Midbrain (tissue), 1 donor: Measurements from ENCODE around the gene CHD9.
A peak's percentile ranks its signal among the peaks of the same experiment; 100 is the strongest.
"Not testable (repeated sequence)": the region's sequence is repeated elsewhere in the genome, so short reads cannot be mapped to it uniquely, and the experiment has no call there.

ENCODE experiments used
- DNase-seq: peaks from one replicate; lab custom pipeline; 2025; lab: John Stamatoyannopoulos, UW

Gene CHD9

DNA sequence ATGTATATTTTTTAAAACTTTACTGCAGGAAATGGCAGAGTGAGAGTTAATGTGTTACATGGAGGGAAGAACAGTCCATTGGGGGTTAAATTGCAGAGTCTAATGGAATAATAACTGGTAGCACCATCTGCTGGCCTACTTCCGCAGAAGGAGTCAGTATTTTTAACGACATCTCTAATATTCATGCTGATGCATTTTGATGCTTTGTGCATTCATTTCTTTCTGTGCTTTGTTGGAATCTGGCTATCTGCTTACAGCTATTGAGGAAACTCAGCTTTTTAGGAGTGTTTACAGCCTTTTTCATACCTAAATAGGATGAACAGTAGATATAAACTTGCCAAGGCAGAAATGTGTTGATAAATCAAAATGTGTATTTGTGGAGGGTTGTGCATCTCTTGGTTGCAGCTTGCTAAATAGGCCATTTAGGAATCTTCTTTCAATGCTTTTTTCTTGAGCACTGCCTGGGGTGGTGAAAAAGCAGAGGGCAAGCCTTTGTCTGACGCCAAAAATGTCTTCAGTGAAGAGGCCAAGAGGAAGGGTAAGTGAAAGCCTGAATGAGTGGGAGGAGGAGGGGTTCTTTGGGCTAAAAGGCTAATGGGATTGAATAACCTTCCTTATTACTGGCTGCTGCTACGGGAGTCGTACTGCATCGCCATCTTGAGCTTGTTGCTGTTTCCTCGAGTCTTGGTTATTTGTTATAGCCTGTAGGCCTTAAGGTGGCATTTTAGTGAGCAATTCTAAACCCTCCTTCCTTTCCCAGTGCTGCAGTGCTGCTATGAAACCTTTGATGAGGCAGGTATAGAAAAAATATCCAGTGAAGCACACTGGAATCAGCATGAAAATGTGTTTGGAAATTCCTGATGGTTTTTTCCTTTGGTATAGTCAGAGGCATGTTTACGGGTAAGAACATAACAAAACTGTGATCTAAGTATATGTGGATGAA, 153.3 kb downstream of the CHD9 start:
- peak; percentile 88 for DNase-seq

DNA sequence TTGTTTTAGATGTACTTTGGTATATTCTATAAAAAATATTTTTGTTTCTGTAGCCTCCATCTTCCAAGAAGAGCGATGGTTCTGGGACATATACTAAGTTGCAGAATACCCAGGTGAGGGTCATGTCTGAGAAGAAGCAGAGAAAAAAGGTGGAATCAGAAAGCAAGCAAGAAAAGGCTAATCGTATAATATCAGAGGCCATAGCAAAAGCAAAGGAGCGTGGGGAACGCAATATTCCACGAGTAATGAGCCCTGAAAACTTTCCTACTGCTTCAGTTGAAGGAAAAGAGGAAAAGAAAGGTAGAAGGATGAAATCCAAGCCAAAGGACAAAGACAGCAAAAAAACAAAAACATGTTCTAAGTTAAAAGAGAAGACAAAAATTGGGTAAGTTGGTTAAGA, 154.6 kb downstream of the CHD9 start:
- DNase-seq = peak; percentile 8

DNA sequence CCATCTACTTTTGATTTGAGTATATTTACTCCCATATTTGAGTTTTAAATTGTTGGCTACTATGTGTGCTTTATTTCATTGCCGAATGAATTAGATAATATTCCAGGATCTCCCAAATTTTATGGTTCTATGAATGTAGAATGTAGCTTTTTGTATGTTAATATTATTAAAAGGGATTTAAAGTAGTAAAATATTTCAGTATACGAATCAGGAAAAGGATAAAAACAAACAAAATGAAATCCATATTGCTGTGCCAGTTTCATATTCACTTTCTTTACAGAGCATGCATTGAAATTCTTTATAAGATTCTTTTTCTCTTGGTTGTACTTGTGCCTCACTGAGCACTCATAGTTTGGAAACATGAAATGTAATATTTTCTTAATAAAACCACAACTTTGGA, 155.1 kb downstream of the CHD9 start:
- DNase-seq = no peak

DNA sequence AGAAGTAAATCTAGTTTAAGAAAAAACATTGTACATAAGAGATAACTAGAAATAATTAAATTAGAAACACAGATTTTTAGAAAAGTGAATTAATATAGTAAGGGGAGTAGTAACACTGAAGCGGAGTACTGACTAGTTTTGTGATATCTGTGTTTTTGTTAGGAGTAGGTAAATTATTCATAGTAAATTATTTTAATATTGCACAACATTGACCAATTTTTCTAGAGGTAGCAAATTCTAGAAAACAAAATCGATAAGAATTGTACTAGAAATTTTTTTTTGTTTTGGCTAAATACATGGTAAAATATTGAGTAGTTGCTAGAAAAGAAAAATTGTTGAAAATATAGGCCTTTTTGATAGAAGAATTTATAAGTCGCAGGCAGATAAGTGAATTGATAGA, 156.5 kb downstream of the CHD9 start:
- DNase-seq = no peak

DNA sequence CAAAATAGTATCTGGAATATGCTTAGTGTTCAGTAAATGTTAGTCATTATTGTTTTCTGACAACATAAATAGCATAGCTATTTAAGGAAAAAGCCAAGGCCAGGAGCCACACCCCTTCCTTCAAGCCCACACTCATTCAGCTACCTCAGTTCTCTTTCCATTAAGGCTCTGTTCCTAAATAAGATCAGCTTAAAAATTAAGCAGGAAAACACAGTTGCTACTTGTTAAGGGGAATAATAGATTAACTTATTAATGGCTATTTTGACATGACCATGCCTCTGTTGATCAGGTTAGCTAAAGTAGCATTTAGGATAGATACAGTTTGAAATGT, 158.1 kb downstream of the CHD9 start:
- no peak for DNase-seq

DNA sequence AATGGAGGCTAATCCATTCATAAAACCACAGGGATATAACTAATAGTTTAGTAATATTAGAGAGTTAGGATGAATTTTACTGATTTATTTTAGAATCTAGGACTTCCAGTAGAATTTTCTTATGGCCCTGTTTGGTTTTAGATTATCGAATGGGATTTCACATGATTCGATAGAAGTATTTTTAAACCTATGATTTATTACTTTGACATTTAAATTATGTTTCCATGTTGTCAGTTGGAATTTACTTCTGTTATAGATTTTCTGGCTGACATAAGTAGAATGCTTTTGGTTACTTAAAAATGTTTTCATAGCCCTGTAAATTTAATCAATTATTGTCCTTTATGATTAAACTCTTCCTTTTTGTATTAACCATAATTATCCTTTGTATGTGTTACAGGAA, 158.8 kb downstream of the CHD9 start:
- no peak for DNase-seq

DNA sequence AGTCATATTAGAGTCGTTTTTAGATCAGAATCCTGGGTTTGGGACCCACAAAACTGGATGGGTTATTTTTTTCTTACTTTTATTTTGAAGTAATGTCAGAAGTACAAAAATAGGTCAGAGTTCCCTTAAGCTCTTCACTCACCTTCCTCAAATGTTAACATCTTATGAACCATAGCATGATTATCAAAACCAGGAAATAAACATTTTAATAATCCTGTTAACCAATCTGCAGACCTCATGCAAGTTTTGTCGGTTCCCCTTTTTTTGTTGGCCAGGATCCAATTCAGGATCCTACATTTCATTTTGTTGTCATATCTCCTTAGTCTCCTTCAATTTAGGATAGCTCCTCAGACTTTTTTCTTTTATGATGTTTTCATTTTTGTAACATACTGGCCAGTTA, 162.0 kb downstream of the CHD9 start:
- DNase-seq = no peak

DNA sequence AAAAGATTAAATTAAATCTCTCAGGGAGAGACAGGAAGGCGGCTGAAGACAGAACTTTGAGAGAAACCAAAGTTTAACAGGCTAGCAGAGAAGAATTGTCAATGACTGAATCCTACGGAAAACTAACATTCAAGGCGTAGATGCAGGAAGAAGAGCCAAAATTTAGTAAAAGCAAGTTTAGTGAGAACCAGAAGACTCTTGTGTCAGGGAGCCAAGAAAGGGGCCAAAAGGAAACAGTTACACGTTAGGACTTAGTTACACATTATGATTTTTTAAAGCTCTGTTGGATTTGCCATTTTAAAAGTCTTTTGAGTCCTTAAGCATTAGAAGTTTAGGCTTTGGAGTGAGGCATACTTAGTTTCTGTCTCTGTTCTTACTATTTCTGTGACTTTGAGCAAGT, 164.6 kb downstream of the CHD9 start:
- peak; percentile 10 for DNase-seq

DNA sequence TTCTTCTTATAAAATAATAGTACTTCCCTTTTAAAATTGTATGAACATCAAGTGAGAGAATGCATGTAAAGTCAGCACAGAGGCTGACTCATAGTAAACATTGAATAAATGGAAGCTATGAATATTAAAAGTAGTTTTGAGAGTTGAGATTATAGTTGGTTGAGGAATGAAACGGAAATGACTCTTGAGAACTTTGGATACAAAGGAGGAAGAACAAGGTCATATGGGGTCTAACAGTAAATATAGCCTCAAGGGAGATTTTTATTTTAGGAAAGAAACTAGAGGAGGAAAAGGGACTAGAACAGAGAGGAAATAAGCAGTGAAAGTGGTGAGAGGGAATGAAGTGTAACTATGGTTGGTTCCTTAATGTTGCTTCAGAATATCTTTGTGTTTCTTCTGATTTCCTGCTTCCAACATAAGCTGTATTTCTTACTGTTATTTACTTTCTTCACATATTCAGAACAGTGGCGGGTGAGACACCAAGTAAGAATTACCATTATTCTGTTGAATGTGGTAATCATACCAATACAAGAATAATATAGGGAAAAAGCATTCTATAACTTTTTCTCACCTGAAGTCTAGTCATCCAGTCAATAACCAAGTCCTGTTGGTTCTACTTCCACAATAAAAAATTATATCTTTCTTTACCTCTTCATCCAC, 165.1 kb downstream of the CHD9 start:
- no peak for DNase-seq

DNA sequence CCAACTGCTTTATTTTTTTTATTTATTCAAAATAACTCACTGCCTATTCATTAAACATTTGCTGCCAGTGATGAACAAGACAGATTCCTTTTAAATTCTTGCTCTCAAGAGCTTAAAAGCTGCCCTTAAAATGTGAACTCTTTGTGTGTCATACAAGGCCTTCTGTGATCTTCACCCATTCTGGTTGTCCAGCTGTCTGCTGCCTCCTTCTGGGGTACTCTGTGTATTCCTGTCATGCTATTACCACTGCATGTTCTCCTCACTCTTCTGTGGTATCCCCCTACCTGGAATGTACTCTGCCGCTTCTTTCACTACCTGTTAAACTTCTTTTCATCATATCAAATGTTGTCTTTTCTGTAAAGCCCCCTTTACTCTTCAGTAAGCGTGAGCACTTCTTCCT, 165.8 kb downstream of the CHD9 start:
- DNase-seq = no peak

DNA sequence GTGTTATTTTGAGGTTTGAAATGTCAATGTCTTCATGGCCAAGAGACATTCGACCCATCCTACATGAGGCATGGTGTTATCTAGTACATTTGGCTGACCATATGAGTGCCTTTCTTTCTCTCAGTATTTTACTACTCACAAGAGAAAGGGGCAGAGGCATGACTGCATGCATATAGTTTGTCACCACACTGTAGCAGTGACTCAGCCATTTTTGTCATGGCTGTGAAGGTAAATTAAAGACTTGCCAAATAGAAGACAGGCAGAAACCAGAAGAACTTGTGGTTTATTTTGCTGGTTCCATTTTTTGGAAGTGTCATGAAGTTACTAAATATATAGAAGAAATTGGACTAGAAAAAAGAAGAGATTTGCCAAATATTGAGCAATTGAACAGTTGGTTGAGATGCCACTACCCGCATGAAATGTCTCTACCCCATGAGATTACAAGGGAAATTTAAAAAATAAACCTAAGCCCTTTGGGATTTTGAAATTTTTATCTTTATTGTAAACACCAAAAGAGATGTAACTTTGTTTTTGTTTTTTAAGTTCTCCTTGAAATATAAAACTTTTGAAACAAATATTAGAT, 170.3 kb downstream of the CHD9 start:
- DNase-seq = no peak

DNA sequence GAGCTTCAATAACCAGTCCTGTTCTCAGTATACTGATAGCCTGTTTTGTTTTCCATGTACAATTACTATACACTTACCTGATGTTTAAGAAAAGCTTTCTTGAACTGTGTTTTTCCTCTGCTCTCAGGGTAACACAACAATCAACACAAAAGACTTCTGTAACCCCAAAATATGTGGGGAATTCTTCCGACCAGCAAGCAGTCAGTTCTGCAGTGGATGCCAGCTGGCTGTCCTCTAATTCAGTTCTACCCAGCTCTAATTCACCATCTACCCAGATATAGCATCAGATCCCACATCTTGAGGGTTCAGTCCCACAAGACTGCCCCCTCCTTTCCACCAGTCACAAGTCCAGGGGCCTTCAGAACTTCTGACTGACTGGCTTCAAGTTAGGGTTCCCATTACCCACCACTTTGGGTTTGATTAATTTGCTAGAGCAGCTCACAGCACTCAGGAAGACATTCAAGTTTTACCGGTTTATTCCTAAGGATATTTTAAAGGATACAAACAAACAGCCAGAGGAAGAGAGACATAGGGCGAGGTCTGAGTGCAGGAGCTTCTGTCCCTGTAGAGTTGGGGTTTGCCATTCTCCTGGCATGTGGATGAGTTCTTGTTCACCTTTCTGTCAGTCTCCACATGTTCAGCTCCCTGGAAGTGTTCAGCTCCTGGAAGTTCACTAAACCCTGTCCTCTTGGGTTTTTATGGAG, 178.2 kb downstream of the CHD9 start:
- DNase-seq = no peak

DNA sequence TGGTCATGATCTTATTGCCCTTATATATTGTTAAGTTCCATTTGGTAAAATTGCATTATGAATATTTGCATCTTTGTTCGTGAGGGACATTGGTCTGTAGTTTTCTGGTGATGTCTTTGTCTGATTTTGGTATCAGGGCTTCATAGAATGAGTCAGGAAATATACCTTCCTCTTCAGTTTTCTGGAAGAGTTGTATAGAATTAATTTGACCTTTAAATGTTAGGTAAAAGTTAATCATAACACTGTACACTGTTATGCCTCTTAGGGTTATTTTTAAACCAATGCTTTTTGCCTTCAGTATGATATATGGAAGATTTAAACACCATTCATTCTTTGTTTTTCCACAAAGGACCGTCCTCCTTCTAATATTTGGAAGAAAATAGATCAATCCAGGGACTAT, 180.0 kb downstream of the CHD9 start:
- no peak for DNase-seq

DNA sequence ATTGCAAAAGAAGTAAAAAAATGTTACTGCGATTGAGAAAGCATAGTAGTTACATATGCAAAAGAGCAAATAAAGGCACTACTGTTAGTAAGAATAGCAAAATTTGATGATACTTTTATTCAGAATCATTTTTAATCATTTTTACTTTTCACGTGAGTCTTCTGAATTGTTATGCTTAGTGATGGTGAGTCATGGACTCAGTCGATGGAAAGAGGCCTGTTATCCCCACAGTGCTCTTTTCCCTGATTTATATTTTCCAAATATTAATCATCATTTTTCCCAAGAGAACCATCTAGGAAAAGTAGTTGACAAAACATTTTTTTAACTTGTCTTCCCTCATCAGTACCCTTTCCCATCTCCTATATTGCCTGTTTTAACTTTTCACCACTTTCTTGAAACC, 181.1 kb downstream of the CHD9 start:
- DNase-seq = no peak

DNA sequence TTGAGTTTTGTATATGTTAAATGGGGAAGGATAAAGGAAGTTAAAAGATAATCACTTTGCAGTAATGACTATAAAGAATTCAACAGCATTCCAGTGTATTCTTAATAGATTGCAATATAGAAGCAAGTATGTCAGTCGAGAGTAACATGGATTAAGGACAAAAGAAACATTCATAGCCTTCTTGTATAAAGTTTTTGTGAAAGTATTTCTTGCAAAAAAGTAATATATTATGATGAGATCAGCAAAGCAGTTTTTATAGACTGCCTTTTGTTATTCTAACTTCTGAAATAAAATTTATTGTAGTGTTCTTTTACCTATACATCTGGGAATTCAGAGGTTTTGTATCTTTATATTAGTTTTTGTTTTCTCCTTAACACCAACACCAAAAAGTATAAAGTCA, 194.5 kb downstream of the CHD9 start:
- no peak for DNase-seq

DNA sequence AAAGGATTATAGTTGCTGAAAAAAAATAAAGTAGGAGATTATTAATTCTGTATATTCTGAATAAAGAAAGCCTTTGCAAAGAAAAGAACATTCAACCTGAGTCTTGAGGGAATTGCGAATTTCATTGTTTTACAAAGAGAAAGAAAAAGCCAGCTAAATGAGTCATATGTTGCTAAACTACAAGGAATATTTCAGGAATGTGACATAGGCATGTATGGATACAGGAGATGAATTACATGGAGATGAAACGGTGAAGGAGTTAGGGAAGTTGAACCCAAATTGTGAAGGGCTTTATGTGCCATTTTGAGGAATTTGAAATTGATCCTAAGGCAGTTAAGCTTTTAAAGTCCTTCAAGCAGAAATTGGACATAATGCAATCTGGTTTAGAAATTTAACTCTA, 202.2 kb downstream of the CHD9 start:
- DNase-seq = no peak

DNA sequence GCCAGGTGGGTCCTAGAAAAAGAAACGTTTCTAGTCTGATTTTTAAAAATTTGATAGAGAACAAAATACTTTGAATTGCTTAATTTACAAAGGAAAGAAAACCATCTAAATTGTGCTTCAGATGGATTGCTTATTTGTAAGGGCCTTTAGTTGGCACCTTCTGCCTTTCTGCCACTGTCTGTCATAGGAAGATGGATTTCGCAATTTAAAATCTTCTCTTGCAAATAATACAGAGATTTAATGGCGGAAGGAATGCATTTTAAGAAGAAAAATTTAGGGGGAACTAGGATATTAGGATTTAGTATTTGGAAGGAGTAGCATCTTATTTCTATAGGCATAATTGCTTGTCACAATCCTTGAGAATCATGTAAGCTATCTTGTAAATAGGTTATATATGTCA, 204.0 kb downstream of the CHD9 start:
- DNase-seq = no peak

DNA sequence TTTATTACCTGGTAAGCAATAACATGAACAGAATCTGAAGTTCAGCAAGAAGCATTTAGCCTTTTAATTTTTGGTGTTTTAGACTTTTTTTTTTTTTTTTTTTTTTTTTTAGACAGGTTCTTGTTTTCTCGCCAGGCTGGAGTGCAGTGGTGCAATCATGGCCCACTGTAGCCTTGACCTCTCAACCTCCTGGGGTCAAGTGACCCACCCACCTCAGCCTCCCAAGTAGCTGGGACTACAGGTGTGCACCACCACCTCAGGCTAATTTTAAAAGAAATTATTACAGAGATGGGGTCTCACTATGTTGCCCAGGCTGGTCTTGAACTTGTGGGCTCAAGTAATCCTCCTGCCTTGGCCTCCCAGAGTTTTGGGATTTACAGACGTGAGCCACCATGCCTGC, 206.5 kb downstream of the CHD9 start:
- no peak for DNase-seq

DNA sequence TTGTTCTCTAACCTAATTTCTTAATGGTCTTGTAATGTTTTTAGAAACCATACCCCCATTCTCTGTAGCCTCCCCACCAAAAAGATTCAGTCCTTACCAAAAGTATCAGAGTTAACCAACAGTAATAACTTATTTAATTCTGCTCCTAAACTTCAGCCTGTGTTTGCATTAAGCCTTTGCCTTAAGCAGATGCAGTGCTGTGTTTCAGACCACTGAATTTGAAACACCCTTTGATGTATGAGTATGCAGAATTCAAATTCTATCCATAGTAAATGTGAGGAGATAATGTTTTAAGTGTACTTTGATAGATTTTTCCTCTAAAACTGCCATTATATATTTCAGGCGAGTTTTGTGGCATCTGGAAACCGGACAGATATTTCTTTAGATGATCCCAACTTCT, 207.9 kb downstream of the CHD9 start:
- no peak for DNase-seq

DNA sequence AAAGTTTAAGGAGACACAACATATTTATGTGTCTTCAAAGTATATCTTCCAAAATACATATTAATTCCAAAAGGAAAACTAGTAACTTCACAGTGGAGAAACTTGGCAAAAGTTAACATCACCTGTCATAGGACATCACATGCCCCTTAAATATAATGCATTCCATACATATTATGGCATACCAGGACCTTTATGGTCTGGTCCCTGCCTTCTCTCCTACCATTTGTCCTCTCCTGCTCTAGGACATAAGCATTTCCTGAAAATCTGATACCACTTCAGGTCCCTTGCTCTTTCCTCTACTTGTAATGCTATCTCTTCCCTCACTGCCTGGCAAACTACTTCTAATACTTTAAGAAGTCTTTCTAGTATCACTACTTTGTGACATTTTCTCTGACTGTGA, 211.4 kb downstream of the CHD9 start:
- DNase-seq = no peak

DNA sequence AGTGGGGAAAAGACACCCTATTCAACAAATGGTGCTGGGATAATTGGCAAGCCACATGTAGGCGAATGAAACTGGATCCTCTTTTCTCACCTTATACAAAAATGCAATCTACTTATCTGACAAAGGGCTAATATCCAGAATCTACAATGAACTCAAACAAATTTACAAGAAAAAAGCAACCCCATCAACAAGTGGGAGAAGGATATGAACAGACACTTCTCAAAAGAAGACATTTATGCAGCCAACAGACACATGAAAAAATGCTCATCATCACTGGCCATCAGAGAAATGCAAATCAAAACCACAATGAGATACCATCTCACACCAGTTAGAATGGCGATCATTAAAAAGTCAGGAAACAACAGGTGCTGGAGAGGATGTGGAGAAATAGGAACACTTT, 223.7 kb downstream of the CHD9 start:
- DNase-seq = not testable (repeated sequence)

DNA sequence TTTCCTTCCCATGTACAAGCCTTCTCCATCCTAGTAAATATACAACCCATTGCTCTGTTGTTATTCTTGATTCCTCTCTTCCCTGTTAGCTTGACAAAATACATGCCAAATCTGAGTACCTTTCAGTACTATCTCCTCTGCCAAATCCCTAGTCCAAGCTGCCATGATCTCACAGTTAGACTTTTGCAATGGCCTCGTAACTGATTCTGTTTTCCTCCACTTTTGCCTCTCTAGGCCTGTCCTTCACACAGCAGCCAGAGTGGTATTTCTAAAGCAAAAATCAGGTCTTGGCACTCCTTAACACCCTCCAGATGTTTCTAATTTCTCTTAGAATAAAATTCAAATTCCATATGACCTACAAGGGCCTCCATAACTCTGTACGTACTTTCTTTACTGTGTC, 226.5 kb downstream of the CHD9 start:
- no peak for DNase-seq

DNA sequence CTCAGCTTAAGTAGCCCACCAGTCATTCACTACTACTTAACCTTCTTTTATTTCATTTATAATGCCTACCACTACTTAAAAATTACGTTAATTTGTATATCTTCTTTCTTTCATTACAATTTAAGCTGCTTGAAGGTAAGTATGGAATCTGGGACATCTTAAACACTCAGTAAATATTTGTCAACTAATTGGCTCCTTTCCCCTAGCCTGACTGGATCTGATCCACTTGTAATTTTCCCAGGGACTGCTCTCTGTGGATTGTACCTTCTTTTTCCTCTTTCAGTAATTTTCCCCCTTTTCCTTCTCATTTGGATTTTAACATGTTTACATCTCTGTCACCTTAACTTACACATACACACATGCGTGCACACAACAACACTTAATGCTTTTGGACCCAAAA, 227.1 kb downstream of the CHD9 start:
- DNase-seq = no peak
